ENCODE measurements around the gene CCDC74A.
"Not testable (repeated sequence)": the region's sequence is repeated elsewhere in the genome, so short reads cannot be mapped to it uniquely, and the experiment has no call there.

The CCDC74A gene

GRCh38 chr2:131566371-131566770 is 38.7 kb downstream of the CCDC74A start:
- DNase-seq = no peak

GRCh38 chr2:131567891-131568290 is 40.2 kb downstream of the CCDC74A start:
- no peak for DNase-seq

DNA sequence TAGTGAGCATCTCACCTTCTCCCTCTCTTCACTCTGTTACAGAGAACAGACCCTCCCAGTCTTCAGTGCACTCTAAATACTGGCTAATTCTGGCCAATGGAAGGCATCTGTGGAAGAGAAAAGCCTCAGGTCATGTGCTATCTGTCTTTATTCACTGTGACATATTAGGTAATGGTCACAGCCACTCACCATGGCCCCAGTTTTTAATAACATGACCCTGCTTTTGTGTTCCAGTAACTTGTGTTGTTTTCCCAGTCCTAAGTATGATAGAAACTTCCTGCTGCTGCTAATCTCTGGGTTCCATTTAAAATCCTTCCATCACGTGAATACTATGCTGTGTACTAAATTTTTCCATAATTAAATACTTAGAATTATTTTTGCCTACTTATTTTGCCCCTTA is 40.7 kb downstream of the CCDC74A start:
- DNase-seq = not testable (repeated sequence)

- DNase-seq = no peak
These were observed 44.5 kb downstream of the CCDC74A start for GRCh38 chr2:131572175-131572574.

- no peak for DNase-seq
These were observed 50.1 kb downstream of the CCDC74A start for GRCh38 chr2:131577812-131578211.

- no peak for DNase-seq
These were observed 52.5 kb downstream of the CCDC74A start for GRCh38 chr2:131580187-131580586.

All from NCI-H82 (cell line).